ENCODE data around the gene ZNF423. TPM values are rescaled to one million over a fixed set of nuclear protein-coding genes. Genes with fewer than 3 reads are reported as not detected.

The ZNF423 gene
- total RNA-seq, 4 donors from 2014 or later, result 0.67 to 3.7 (median 2.2) TPM

- 87 to 98% methylated on average over 2 of the region's 2 CpGs for whole genome bisulfite sequencing, 2 donors
- no peak overlapping the region for H3K4me3 ChIP-seq (ENCODE audit: low read depth, poor library complexity, severe bottlenecking)
- intact Hi-C loops (cut with DNase I; ENCODE audit: low total_unique reads), result no loop called here
- TF ChIP-seq CTCF (IDR thresholded peaks at IDR 0.05), result no peak
- DNase-seq (ENCODE audit: low spot score in 2 of 2), result no peak
Observed at GRCh38 chr16:49867234-49867633, 11.3 kb upstream of the ZNF423 start.

GRCh38 chr16:49866595-49867071, 10.7 kb upstream of the ZNF423 start:
- TF ChIP-seq CTCF (IDR thresholded peaks at IDR 0.05), result no peak
- no peak for TF ChIP-seq POLR2A (IDR thresholded peaks at IDR 0.05)
- 56 to 59% methylated on average over 14 of the region's 14 CpGs for WGBS, 2 donors
- intact Hi-C loops (cut with DNase I; ENCODE audit: low total_unique reads), result no loop called here

GRCh38 chr16:49862694-49863093, 6.8 kb upstream of the ZNF423 start:
- DNase-seq (ENCODE audit: low spot score in 2 of 2), result no peak
- no peak overlapping the region for H3K4me3 ChIP-seq (ENCODE audit: low read depth, poor library complexity, severe bottlenecking)
- intact Hi-C loops (cut with DNase I; ENCODE audit: low total_unique reads), result no loop called here
- TF ChIP-seq POLR2A (IDR thresholded peaks at IDR 0.05) (no peak), CTCF (IDR thresholded peaks at IDR 0.05) (no peak)
- 54 to 56% methylated on average over 4 of the region's 4 CpGs for WGBS, 2 donors

More at GRCh38 chr16:49866595-49867071, 10.7 kb upstream of the ZNF423 start:
- no peak for DNase-seq (ENCODE audit: low spot score in 2 of 2)
- H3K4me3 ChIP-seq (ENCODE audit: low read depth, poor library complexity, severe bottlenecking), result no peak overlapping the region

- 87 to 88% methylated on average over 6 of the region's 6 CpGs for WGBS, 2 donors
- no peak for DNase-seq (ENCODE audit: low spot score in 2 of 2)
- no peak overlapping the region for H3K4me3 ChIP-seq (ENCODE audit: low read depth, poor library complexity, severe bottlenecking)
- intact Hi-C loops (cut with DNase I; ENCODE audit: low total_unique reads), result no loop called here
- no peak for TF ChIP-seq CTCF (IDR thresholded peaks at IDR 0.05)
- no peak for TF ChIP-seq POLR2A (IDR thresholded peaks at IDR 0.05)
Observed at GRCh38 chr16:49861299-49861698, 5.4 kb upstream of the ZNF423 start.

- intact Hi-C loops (cut with DNase I; ENCODE audit: low total_unique reads), result no loop called here
- WGBS, 2 donors, result 33 to 34% methylated on average over 2 of the region's 2 CpGs
- no peak for DNase-seq (ENCODE audit: low spot score in 2 of 2)
- H3K4me3 ChIP-seq (ENCODE audit: low read depth, poor library complexity, severe bottlenecking), result no peak overlapping the region
- TF ChIP-seq CTCF (IDR thresholded peaks at IDR 0.05), result no peak
- no peak for TF ChIP-seq POLR2A (IDR thresholded peaks at IDR 0.05)
Observed at GRCh38 chr16:49860593-49860992, 4.7 kb upstream of the ZNF423 start.

GRCh38 chr16:49859125-49859811, 3.4 kb upstream of the ZNF423 start:
- no peak for TF ChIP-seq POLR2A (IDR thresholded peaks at IDR 0.05)
- no peak for TF ChIP-seq CTCF (IDR thresholded peaks at IDR 0.05)
- H3K4me3 ChIP-seq (ENCODE audit: low read depth, poor library complexity, severe bottlenecking), result peak overlapping the region; percentile 30
- peak in 1 of 2 donors; percentile 92 for DNase-seq (ENCODE audit: low spot score in 2 of 2)
- WGBS, 2 donors, result 5 to 6% methylated on average over 30 of the region's 30 CpGs
- intact Hi-C loops (cut with DNase I; ENCODE audit: low total_unique reads), result no loop called here

All from lower leg skin (tissue), 4 donors.